HCT116 (cell line): ENCODE data around the gene CPLANE2. TPM values are rescaled to one million over a fixed set of nuclear protein-coding genes. Genes with fewer than 3 reads are reported as not detected.

Experiments used
- ATAC-seq: fragments of 200-7000 bp; cut with Tn5 transposase; 2 replicates; pipeline ENCODE4 v1.9.1; 2020; ENCODE audit warnings: mild to moderate bottlenecking, moderate library complexity
- Bru-seq: library from RNA; stranded (reverse); fragments of 400-500 nt; gene quantifications from one replicate; lab custom pipeline; 2021; lab: Mats Ljungman, UMichigan
- BruChase-seq, 2 experiments: library from RNA; stranded (reverse); fragments of 400-500 nt; gene quantifications; one replicate each; lab custom pipeline; 2021; lab: Mats Ljungman, UMichigan
- BruUV-seq: library from RNA; stranded (reverse); fragments of 400-500 nt; replicated peaks from 2 replicates; lab custom pipeline; 2021; lab: Mats Ljungman, UMichigan
- CTCF ChIA-PET: fragments of 300-600 bp; sonication (Branson Sonifier 250); formaldehyde crosslinking; loops from one replicate; lab custom pipeline; 2021; ENCODE audit warnings: antibody characterized with exemption; lab: Charles Lee
- POLR2A ChIA-PET: fragments of 300-600, 350-600 bp; sonication (Branson Sonifier 250); formaldehyde crosslinking; loops from one replicate; lab custom pipeline; 2021; ENCODE audit warnings: antibody characterized with exemption; lab: Charles Lee
- RAD21 ChIA-PET, 2 experiments: fragments of 300-600 bp; sonication (Branson Sonifier 250); formaldehyde crosslinking; loops; one replicate each; lab custom pipeline; 2023; ENCODE audit warnings: low total read pairs in 2 of 2; ENCODE audit not compliant: uncharacterized antibody in 2 of 2, unreplicated experiment in 2 of 2, low non-redundant PET in 1 of 2; lab: Charles Lee
- DNase-seq: peaks from one replicate; pipeline ENCODE4 v3.0.0-alpha.2; 2010; ENCODE audit warnings: low read depth, low spot score
- H2AFZ ChIP-seq: fragments of 200-600 bp; shearing (Covaris generic), sonication (generic); 2 replicates; pipeline ENCODE4 v1.6.1; 2017; ENCODE audit warnings: low read depth, mixed run types, mixed read lengths, antibody characterized with exemption, low read length; ENCODE audit not compliant: poor library complexity, severe bottlenecking
- H3K27ac ChIP-seq: 2 replicates; pipeline ENCODE4 v1.5.1; 2012; ENCODE audit warnings: low read depth, low read length
- H3K27me3 ChIP-seq: fragments of 200-600 bp; sonication (generic); 2 replicates; pipeline ENCODE4 v1.6.1; 2016; ENCODE audit warnings: mixed run types, low read length, mixed read lengths; ENCODE audit not compliant: insufficient read depth
- H3K36me3 ChIP-seq, 2 experiments: fragments of 200-500 bp in 1 of 2; fragments of 200-600 bp in 1 of 2; sonication (Bioruptor generic) in 1 of 2; sonication (generic) in 1 of 2; 2 replicates each; pipeline versions ENCODE4 v1.5.1 to v1.6.1; 2014 to 2016; ENCODE audit warnings: low read length in 2 of 2, inconsistent platforms in 1 of 2, mixed read lengths in 1 of 2, mixed run types in 1 of 2; ENCODE audit not compliant: insufficient read depth in 2 of 2, control insufficient read depth in 1 of 2
- H3K4me1 ChIP-seq, 2 experiments: fragments of 200-600 bp in 1 of 2; sonication (generic) in 1 of 2; 2 replicates each; pipeline versions ENCODE4 v1.5.1 to v1.6.1; 2012 to 2017; ENCODE audit warnings: low read length in 2 of 2, inconsistent platforms in 1 of 2, mild to moderate bottlenecking in 1 of 2, mixed read lengths in 1 of 2, mixed run types in 1 of 2, moderate library complexity in 1 of 2; ENCODE audit not compliant: insufficient read depth in 2 of 2, control insufficient read depth in 1 of 2
- H3K4me2 ChIP-seq: fragments of 200-600 bp; sonication (generic); 2 replicates; pipeline ENCODE4 v1.6.1; 2017; ENCODE audit warnings: mixed run types, low read length, mixed read lengths
- H3K4me3 ChIP-seq, 2 experiments: fragments of 200-600 bp in 1 of 2; sonication (generic) in 1 of 2; replicated peaks in 1 of 2; 2 replicates each; pipeline ENCODE4 v1.5.1; 2011 to 2016; ENCODE audit warnings: low read length in 2 of 2, control low read depth in 1 of 2, low read depth in 1 of 2, mild to moderate bottlenecking in 1 of 2, mixed read lengths in 1 of 2, mixed run types in 1 of 2
- H3K79me2 ChIP-seq: fragments of 200-600 bp; sonication (generic); 2 replicates; pipeline ENCODE4 v1.6.1; 2017; ENCODE audit warnings: mild to moderate bottlenecking, mixed run types, low read length, moderate library complexity, mixed read lengths; ENCODE audit not compliant: insufficient read depth
- H3K9ac ChIP-seq: fragments of 200-600 bp; sonication (generic); 2 replicates; pipeline ENCODE4 v1.6.1; 2016; ENCODE audit warnings: low read length, mixed read lengths
- H3K9me2 ChIP-seq: fragments of 200-600 bp; sonication (generic), shearing (Covaris generic); 2 replicates; pipeline ENCODE4 v1.6.1; 2017; ENCODE audit warnings: mixed run types, mild to moderate bottlenecking, moderate library complexity; ENCODE audit not compliant: insufficient read depth
- H3K9me3 ChIP-seq, 2 experiments: fragments of 200-500 bp in 1 of 2; fragments of 200-600 bp in 1 of 2; sonication (Bioruptor generic) in 1 of 2; sonication (generic) in 1 of 2; 2 replicates each; pipeline ENCODE4 v1.6.1; 2014 to 2017; ENCODE audit warnings: low read length in 2 of 2, mixed read lengths in 2 of 2, inconsistent platforms in 1 of 2, low read depth in 1 of 2, mild to moderate bottlenecking in 1 of 2, mixed run types in 1 of 2, moderate library complexity in 1 of 2; ENCODE audit not compliant: control insufficient read depth in 1 of 2, insufficient read depth in 1 of 2
- H4K20me1 ChIP-seq: fragments of 200-600 bp; sonication (generic), shearing (Covaris generic); 2 replicates; pipeline ENCODE4 v1.6.1; 2017; ENCODE audit warnings: mixed run types, mild to moderate bottlenecking, moderate library complexity; ENCODE audit not compliant: insufficient read depth
- CBX3 ChIP-seq: IDR thresholded peaks from 2 replicates; pipeline ENCODE4 v1.6.1; 2012; ENCODE audit warnings: low read depth
- CEBPB ChIP-seq: IDR thresholded peaks from 2 replicates; pipeline ENCODE4 v1.6.1; 2012; ENCODE audit warnings: low read depth
- ELF1 ChIP-seq: IDR thresholded peaks from 2 replicates; pipeline ENCODE4 v1.6.1; 2012; ENCODE audit warnings: low read depth, borderline replicate concordance
- EZH2 ChIP-seq: fragments of 200-600 bp; sonication (generic); IDR thresholded peaks from 2 replicates; pipeline ENCODE4 v1.6.1; 2017; ENCODE audit warnings: antibody characterized with exemption, mixed run types
- EZH2phosphoT487 ChIP-seq: fragments of 200-600 bp; IDR thresholded peaks from 2 replicates; pipeline ENCODE4 v1.6.1; 2018; ENCODE audit warnings: antibody characterized with exemption, borderline replicate concordance
- POLR2A ChIP-seq: IDR thresholded peaks from 2 replicates; pipeline ENCODE4 v1.7.0; 2011; ENCODE audit warnings: borderline replicate concordance; ENCODE audit not compliant: insufficient read depth, insufficient read length; ENCODE audit errors: extremely low read depth
- POLR2AphosphoS5 ChIP-seq: IDR thresholded peaks from 2 replicates; pipeline ENCODE4 v1.6.1; 2011; ENCODE audit warnings: mild to moderate bottlenecking, low read depth, low read length, moderate library complexity
- RAD21 ChIP-seq: IDR thresholded peaks from 2 replicates; pipeline ENCODE4 v1.6.1; 2012; ENCODE audit warnings: low read depth, mild to moderate bottlenecking
- SIN3A ChIP-seq: IDR thresholded peaks from 2 replicates; pipeline ENCODE4 v1.6.1; 2012; ENCODE audit warnings: low read depth
- TCF7L2 ChIP-seq: IDR thresholded peaks from 2 replicates; pipeline ENCODE4 v1.7.0; 2011; ENCODE audit warnings: borderline replicate concordance, inconsistent platforms; ENCODE audit not compliant: insufficient read depth, insufficient read length; ENCODE audit errors: extremely low read depth
- YY1 ChIP-seq: IDR thresholded peaks from 2 replicates; pipeline ENCODE4 v1.6.1; 2011; ENCODE audit warnings: low read length, low read depth, moderate library complexity, mild to moderate bottlenecking; ENCODE audit not compliant: insufficient replicate concordance; ENCODE audit errors: extremely low read depth
- ZFX ChIP-seq: fragments of 450-650 bp; IDR thresholded peaks from 2 replicates; pipeline ENCODE4 v1.6.1; 2017
- ZNF274 ChIP-seq: fragments of 200-500 bp; sonication (Bioruptor generic); IDR thresholded peaks from 2 replicates; pipeline ENCODE4 v1.6.1; 2014; ENCODE audit warnings: mild to moderate bottlenecking, low read depth, low read length, inconsistent platforms
- intact Hi-C: fragments of 100-400 bp; cut with micrococcal nuclease; formaldehyde crosslinking; loops from 2 replicates; pipeline ENCODE4 v1.10.0; 2022
- long read RNA-seq: library from polyadenylated mRNA; unstranded; transcript quantifications from one replicate; pipeline ENCODE4 v2.0.0, GENCODE V29; 2021; ENCODE audit not compliant: unreplicated experiment
- polyA plus RNA-seq: library from polyadenylated mRNA; unstranded; fragments of >200 nt; gene quantifications from 2 replicates; pipeline ENCODE4 v1.2.1, GENCODE V29; 2012; ENCODE audit warnings: missing spikeins
- total RNA-seq: library from RNA; stranded (reverse); gene quantifications from one replicate; pipeline ENCODE4 v1.2.1, GENCODE V29; 2021; ENCODE audit not compliant: unreplicated experiment
- TF ChIP-seq, protein P1 (sequence below): IDR thresholded peaks from 2 replicates; pipeline ENCODE4 v1.6.1; 2012; ENCODE audit warnings: low read depth
- TF ChIP-seq, protein P2 (sequence below), 3 experiments: fragments of 200-600 bp in 1 of 3; sonication (generic) in 1 of 3; IDR thresholded peaks in 2 of 3; conservative IDR thresholded peaks in 1 of 3; 2 replicates each; pipeline ENCODE4 v1.5.1; 2012 to 2017; ENCODE audit warnings: low read depth in 2 of 3, low read length in 2 of 3, antibody characterized with exemption in 1 of 3, borderline replicate concordance in 1 of 3, control low read depth in 1 of 3, mild to moderate bottlenecking in 1 of 3, mixed read lengths in 1 of 3, mixed run types in 1 of 3, moderate library complexity in 1 of 3; ENCODE audit not compliant: insufficient read depth in 1 of 3
- TF ChIP-seq, protein P3 (sequence below): IDR thresholded peaks from 2 replicates; pipeline ENCODE4 v1.6.1; 2012
- TF ChIP-seq, protein P4 (sequence below): IDR thresholded peaks from 2 replicates; pipeline ENCODE4 v1.6.1; 2012

Gene CPLANE2, protein sequence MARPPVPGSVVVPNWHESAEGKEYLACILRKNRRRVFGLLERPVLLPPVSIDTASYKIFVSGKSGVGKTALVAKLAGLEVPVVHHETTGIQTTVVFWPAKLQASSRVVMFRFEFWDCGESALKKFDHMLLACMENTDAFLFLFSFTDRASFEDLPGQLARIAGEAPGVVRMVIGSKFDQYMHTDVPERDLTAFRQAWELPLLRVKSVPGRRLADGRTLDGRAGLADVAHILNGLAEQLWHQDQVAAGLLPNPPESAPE
- total RNA-seq (8.1 TPM), Bru-seq, nascent RNA (percentile 43 among the genes with signal in this experiment), BruChase-seq, experiment 1, labeled RNA remaining after a 6-hour chase (percentile 55 among the genes with signal in this experiment), BruChase-seq, experiment 2, labeled RNA remaining after a 2-hour chase (percentile 46 among the genes with signal in this experiment)
- 8.3 and 8.7 TPM in 2 replicates for polyA plus RNA-seq
- long read RNA-seq, partial matches to known transcripts = 0 of 5 reads
- long read RNA-seq, other reads (novel, unspliced or antisense) = 2 of 5 reads

DNA sequence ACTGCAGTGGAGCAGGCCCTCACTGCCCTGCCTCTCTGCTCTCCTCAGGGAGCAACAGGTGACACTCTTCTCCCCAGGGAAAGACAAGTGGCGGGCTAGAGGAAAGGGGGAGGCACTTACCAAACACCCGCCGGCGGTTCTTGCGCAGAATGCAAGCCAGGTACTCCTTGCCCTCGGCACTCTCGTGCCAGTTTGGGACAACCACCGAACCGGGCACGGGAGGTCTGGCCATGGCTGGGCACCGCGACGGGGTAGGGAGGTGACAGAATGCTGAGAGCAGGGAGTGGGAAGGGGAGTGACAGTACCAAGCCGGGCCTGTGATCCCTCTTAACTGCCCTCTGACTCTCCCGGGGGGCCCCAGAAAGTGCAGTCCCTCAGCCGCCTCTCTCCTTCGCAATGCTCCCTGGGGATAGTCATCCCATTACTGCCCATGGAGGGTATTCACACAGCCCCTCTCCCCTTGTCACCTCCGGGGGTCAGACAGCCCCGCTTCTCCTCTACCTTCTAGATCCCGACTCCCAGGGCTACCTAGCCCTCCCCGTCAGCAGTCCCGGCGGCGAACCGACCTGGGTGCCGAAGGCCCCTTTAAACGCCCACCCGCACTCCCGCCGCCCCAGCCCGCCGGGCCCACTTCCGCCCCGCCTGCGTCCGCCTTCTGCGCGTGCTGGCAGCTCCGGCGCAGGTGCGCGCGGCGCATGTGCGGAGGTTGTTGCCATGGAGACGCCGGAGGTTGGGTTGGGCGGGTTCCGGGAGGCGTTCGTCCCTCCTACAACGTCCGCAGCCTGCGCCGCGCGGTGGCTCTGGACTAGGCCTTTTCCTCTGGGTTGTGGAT lies at the start of gene CPLANE2:
CPLANE2 (minus strand) TSS at position 673 of the 832 bp plus-strand sequence; CDS start at position 232, 441 bp downstream.
- TSS peak; percentile 63 for BruUV-seq
- Histone ChIP-seq H2AFZ (peak within 1 kb of the TSS; percentile 75), H3K9me2 (no peaks in the 10 kb centered on the region), H3K27ac (peak within 1 kb of the TSS; percentile 70), H3K79me2 (no peaks in the 10 kb centered on the region; the same call in 1 of the 2 replicates), H3K9ac (peak within 1 kb of the TSS; percentile 84), H3K27me3 (no peaks in the 10 kb centered on the region), H3K4me1 (peaks cover 16 to 30% of the 10 kb centered on the region in 2 experiments), H3K4me3 (peak within 1 kb of the TSS; percentile 70 to 83), H3K4me2 (peak within 1 kb of the TSS; percentile 96), H3K36me3 (no peaks in the 10 kb centered on the region), H4K20me1 (no peaks in the 10 kb centered on the region), H3K9me3 (no peaks in the 10 kb centered on the region)
- ChIA-PET POLR2A (interaction anchor here (1.4 kb wide), 1 partner anchor 12 kb away, joined by 4 read pairs; no protein-coding TSS in a partner anchor), CTCF (interaction anchor here (1.3 to 2.6 kb wide), 2 partner anchors 11 to 21 kb away, joined by 5 to 9 read pairs; no protein-coding TSS in a partner anchor), RAD21 (interaction anchor here in 1 of 2 experiments (0.6 to 1.0 kb wide), 2 partner anchors 29 to 158 kb away, joined by 3 to 5 read pairs; no protein-coding TSS in a partner anchor)
- DNase-seq (peak; percentile 81), ATAC-seq (peak; percentile 82)
- intact Hi-C loops = loop anchor here (2.0 kb wide), 2 partner anchors 20 to 30 kb away; no protein-coding TSS in a partner anchor
- TF ChIP-seq POLR2AphosphoS5 = peak; percentile 91
- peak; percentile 30 for TF ChIP-seq TCF7L2
- no peak for TF ChIP-seq EZH2
- TF ChIP-seq, protein P1, sequence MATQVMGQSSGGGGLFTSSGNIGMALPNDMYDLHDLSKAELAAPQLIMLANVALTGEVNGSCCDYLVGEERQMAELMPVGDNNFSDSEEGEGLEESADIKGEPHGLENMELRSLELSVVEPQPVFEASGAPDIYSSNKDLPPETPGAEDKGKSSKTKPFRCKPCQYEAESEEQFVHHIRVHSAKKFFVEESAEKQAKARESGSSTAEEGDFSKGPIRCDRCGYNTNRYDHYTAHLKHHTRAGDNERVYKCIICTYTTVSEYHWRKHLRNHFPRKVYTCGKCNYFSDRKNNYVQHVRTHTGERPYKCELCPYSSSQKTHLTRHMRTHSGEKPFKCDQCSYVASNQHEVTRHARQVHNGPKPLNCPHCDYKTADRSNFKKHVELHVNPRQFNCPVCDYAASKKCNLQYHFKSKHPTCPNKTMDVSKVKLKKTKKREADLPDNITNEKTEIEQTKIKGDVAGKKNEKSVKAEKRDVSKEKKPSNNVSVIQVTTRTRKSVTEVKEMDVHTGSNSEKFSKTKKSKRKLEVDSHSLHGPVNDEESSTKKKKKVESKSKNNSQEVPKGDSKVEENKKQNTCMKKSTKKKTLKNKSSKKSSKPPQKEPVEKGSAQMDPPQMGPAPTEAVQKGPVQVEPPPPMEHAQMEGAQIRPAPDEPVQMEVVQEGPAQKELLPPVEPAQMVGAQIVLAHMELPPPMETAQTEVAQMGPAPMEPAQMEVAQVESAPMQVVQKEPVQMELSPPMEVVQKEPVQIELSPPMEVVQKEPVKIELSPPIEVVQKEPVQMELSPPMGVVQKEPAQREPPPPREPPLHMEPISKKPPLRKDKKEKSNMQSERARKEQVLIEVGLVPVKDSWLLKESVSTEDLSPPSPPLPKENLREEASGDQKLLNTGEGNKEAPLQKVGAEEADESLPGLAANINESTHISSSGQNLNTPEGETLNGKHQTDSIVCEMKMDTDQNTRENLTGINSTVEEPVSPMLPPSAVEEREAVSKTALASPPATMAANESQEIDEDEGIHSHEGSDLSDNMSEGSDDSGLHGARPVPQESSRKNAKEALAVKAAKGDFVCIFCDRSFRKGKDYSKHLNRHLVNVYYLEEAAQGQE = no peak
- no peak for TF ChIP-seq CEBPB
- TF ChIP-seq, protein P2, sequence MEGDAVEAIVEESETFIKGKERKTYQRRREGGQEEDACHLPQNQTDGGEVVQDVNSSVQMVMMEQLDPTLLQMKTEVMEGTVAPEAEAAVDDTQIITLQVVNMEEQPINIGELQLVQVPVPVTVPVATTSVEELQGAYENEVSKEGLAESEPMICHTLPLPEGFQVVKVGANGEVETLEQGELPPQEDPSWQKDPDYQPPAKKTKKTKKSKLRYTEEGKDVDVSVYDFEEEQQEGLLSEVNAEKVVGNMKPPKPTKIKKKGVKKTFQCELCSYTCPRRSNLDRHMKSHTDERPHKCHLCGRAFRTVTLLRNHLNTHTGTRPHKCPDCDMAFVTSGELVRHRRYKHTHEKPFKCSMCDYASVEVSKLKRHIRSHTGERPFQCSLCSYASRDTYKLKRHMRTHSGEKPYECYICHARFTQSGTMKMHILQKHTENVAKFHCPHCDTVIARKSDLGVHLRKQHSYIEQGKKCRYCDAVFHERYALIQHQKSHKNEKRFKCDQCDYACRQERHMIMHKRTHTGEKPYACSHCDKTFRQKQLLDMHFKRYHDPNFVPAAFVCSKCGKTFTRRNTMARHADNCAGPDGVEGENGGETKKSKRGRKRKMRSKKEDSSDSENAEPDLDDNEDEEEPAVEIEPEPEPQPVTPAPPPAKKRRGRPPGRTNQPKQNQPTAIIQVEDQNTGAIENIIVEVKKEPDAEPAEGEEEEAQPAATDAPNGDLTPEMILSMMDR (IDR thresholded peaks at IDR 0.05 in 2 of 3, conservative IDR thresholded peaks at IDR 0.05 in 1 of 3; ENCODE audit: borderline replicate concordance in 1 of 3, insufficient read depth in 1 of 3, low read depth in 2 of 3, low read length in 2 of 3) = no peak
- TF ChIP-seq, protein P3, sequence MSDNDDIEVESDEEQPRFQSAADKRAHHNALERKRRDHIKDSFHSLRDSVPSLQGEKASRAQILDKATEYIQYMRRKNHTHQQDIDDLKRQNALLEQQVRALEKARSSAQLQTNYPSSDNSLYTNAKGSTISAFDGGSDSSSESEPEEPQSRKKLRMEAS = peak; percentile 91
- TF ChIP-seq ZNF274 = no peak
- TF ChIP-seq EZH2phosphoT487 = no peak
- peak; percentile 68; the same call in 1 of the 2 replicates for TF ChIP-seq ZFX
- peak; percentile 79 for TF ChIP-seq POLR2A
- no peak for TF ChIP-seq CBX3
- TF ChIP-seq RAD21 = no peak
- TF ChIP-seq ELF1 = no peak; the same call in 1 of the 2 replicates
- TF ChIP-seq, protein P4, sequence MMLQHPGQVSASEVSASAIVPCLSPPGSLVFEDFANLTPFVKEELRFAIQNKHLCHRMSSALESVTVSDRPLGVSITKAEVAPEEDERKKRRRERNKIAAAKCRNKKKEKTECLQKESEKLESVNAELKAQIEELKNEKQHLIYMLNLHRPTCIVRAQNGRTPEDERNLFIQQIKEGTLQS = no peak
- peak; percentile 20 for TF ChIP-seq YY1
- peak; percentile 76; the same call in 1 of the 2 replicates for TF ChIP-seq SIN3A
